Activated CD8-positive, alpha-beta memory T cell treated with anti-CD3 and anti-CD28 coated beads, Interleukin-2, amount 50 U/mL, for 1 hour (primary cell): Measurements from ENCODE around the gene RABIF.

Source experiments
- DNase-seq: peaks from one replicate; pipeline ENCODE4 v3.0.0-alpha.2; 2020; ENCODE audit errors: extremely low read depth

Gene RABIF

GRCh38 chr1:202873026-202873425 lies 15.9 kb downstream of the RABIF start:
- no peak for DNase-seq

DNA sequence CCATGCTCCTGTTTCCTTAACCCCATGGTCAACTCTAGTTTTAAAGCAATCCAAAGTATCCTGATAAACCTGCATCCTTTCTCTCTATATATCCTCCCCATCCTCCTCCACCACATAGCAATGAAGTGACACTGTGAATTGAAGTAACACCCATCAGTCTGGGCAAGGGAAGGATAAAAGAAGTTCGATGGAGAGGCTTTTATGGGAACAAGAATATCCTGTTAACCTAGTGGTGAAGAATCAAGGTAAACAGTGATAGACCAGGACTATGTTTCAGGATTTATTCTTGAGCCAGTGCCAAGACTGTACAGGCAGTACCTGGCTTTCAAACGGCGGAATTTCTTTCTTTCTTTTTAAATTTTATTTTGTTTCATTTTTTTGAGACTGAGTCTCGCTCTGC lies 17.6 kb downstream of the RABIF start:
- no peak for DNase-seq

- DNase-seq, result no peak
These were observed 26.0 kb downstream of the RABIF start for GRCh38 chr1:202862679-202863560.

DNA sequence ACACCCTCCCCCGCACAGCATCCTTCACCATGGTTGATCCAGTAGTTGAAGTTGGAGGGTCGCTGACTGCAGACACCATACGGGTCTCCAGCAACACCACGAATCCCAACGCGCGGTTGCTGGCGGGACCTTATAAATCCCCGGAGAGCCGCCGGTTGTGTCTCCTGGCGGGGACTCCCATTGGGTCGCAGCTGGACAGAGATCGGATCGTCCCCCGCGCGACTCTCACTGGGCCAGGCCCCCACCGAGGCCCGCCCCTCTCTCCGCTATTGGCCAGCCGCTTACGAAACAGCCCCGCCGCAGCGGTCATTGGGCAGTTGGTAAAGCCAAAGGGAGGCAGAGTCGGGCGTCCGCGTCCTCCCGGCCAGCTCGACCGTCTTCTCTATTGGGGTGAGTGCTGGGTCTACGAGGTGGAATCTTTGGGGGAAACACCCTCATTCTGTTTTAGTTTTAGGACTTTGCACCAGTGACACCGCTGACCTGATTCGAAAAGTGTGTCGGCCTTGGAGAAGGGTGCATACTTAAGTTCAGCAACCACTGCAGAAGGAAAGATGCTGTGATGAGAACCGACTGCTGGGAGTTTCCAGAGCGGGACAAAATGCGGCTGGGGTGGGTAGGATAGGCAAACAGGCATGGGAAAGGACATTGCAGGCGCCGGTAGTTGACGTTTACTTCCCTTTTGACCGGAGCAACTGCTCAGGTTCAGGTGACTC lies 27.4 kb downstream of the RABIF start:
- DNase-seq, result no peak

- no peak for DNase-seq
These were observed 28.1 kb downstream of the RABIF start for GRCh38 chr1:202860744-202861419.

DNA sequence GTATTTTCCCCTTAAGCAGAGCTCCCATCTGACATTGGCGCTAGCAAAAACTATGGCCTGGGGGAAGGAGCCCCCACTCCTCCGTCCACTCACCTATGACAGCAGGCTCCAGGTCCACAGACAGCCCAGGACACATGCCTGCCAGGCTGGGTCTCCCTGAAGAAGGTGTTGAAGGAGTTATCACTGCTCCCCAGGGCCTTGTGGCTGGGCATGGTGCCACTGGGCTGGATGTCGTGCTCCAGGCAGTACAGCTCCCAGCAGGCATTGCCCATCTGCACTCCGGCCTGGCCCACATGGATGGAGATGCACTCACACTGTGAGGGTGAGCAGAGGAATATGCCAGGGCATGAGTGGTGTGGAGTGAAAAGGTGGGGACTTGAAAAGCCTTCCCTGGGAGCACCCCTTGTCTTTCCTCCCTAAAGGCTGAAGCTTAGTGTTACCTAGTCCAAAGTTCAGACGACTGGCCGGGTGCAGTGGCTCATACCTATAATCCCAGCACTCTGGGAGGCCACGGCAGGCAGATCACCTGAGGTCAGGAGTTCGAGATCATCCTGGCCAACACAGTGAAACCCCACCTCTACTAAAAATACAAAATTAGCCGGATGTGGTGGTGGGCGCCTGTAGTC lies 30.0 kb downstream of the RABIF start:
- DNase-seq, result no peak

GRCh38 chr1:202858331-202858730 lies 30.6 kb downstream of the RABIF start:
- no peak for DNase-seq

DNA sequence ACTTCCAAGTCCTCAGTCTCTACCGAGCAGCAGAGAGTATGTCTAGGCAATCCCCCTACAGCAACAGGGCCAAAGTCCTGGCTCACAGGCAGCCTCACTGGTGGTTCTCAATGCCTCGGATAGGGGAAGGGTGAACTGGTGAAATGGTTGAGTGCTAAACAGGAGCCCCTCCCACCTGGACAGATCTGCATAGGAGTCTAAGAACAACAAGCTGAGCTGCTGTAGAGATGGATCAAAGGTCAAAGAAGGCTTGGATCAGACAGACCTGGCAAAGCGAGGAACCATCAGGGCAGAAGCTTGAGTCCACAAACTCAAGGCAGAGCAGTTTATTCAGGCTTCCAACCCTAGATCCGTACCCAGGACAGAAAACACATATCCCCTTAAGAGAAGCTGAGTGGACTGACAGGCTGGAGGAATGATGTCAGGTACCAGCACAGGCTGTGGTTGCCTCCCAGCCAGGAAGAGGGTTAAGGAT lies 31.8 kb downstream of the RABIF start:
- no peak for DNase-seq

DNA sequence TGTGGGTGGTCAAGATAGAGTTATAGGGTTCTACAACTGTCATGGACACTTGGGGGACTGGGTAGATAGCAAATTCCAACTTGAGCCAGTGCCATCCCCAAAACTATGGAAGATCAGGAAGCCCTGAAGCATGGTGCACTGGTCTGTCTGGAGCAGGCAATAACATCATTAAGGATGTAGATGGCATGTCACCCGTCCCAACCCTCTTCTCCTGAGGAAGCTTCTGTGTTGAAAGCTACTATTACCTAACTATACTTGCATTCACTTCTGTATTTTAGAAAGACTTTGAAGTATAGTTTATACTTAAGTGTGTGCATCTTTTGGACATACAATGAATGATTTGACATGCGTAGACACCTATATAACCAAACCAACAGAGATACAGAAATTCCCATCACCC lies 32.9 kb downstream of the RABIF start:
- no peak for DNase-seq

- no peak for DNase-seq
These were observed 34.2 kb downstream of the RABIF start for GRCh38 chr1:202854787-202855186.

GRCh38 chr1:202852163-202852904 lies 36.6 kb downstream of the RABIF start:
- no peak for DNase-seq

DNA sequence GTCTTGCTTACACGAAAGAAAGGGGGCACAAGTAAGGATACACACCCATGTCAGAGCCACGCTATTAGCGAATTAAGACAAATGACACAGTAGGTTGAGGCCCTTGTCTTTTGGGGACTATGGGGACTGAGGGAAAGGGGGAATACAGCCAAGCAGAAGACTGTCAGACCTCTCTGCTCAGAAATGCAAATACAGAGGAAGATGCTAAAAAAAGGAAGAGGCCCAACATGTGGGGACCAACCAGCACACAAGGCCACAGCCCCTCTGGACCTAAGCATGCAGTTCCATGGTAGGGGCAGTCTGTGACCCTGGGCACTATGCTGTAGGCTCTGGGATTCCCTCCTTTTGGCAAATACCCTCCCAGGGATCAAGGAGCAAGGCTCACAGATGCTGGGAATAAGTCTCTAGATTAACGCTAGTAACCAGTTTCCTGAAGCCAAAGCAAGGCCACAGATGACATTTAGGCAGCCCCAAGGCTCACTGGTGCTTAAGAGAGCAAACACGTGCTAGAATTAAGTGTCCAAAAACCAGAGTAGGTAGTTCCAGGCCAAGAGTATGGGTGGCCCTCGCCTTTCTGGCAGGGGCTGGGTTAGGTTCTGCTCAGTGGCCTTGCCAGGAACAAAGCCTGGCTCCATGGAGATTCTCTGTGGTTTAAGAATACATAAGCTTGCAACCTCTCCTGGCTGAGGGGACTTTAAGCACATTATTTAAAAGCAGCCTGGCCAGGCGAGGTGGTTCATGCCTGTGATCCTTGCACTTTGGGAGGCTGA lies 38.2 kb downstream of the RABIF start:
- no peak for DNase-seq

DNA sequence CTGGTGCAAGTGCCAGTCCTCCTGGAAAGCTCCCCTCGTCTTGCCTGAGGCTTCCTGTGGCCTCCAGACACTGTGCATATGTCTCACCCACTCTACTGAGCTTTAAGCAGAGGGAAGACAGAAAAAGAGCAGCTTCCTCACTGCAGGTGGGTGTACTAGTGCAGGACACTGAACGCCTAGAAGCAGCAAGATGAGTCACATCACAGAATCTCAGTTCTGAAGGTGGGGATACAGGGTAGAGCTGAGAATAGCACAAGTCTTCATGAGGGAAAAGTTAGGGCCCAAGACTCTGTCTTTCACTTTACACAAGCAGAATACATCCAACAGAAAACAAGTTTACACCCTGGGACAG lies 40.8 kb downstream of the RABIF start:
- no peak for DNase-seq

GRCh38 chr1:202844935-202845334 lies 44.0 kb downstream of the RABIF start:
- no peak for DNase-seq

DNA sequence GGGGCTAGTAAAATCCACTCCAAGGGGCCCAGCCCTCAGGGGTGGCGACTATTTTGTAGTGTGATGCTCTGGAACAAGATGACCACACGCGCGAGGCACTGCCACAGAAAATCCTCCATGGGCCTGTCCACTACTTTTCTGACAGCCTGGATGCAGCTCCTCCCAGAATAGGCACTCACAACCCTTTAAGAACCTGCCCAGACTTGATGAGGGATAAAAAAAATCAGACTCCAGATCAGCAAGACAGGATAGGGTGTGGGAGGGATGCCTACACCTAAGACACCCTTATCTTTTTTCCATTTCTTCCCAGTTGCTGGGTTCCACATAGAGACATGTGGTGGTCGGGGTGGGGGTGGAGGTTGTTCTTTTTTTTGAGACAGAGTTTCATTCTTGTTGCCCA lies 44.7 kb downstream of the RABIF start:
- DNase-seq, result no peak

GRCh38 chr1:202843081-202843480 lies 45.9 kb downstream of the RABIF start:
- DNase-seq, result no peak

- no peak for DNase-seq
These were observed 51.1 kb downstream of the RABIF start for GRCh38 chr1:202837746-202838262.

DNA sequence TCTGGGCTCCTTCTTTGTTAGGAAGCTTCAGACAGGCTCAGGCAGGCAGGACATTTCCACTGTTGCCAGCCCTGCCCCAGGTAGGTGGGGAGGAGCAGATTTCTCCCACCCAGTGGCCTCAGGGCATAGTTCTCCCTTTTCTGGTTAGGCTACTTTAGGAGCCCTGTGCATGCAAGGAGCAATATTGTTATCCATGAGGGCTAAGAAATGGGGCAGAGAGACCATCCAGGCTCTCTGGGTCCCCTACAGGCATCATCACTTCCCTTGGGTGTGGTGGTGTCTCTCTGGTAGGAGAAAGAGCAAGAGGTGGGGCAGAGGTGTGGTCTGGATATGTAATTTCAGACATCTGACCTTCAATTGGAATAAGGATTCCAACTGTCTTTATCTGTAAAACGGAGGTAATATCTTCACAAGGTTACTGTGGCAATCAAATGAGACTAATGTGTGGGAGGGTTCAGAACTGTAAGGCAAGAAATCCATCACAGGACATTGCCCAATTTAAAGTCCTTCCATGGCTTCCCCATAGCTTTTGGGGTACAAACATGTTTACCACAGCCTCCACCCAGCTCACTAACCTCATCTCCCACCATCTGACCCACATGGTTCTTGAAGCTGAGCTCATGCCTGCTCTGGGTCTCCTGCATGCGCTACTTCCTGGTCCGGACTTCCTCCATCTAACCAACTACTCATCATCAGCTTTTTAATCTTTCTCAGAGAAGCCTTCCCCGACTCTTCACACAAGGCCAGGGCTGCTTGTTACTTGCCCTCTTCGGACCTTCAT lies 52.1 kb downstream of the RABIF start:
- DNase-seq, result no peak

GRCh38 chr1:202835548-202836072 lies 53.3 kb downstream of the RABIF start:
- no peak for DNase-seq
